NCI-H2107 treated with DMSO at 0.1 percent for 48 hours (cell line): Measurements from ENCODE around the gene METTL25.
"Not testable (repeated sequence)": the region's sequence is repeated elsewhere in the genome, so short reads cannot be mapped to it uniquely, and the experiment has no call there.

Source experiments
- DNase-seq: peaks from one replicate; lab custom pipeline; 2025; ENCODE audit not compliant: unreplicated experiment; lab: John Stamatoyannopoulos, UW

Gene METTL25

GRCh38 chr12:82358200-82359114 lies at the start of gene METTL25, which contains the start of gene CCDC59:
TSS of gene METTL25 (plus strand) at chr12:82358529. CDS start at chr12:82358566, 37 bp downstream.
TSS of gene CCDC59 (minus strand) at chr12:82358387. CDS start at chr12:82358376, 11 bp downstream.
- DNase-seq: peak; percentile 96

GRCh38 chr12:82314406-82314892 lies 43.9 kb upstream of the METTL25 start:
- DNase-seq: no peak

GRCh38 chr12:82319276-82319675 lies 39.1 kb upstream of the METTL25 start:
- DNase-seq: no peak

- DNase-seq: peak; percentile 32
Observed at GRCh38 chr12:82325540-82326336, 32.6 kb upstream of the METTL25 start.

GRCh38 chr12:82326905-82327503 lies 31.3 kb upstream of the METTL25 start:
- peak; percentile 54 for DNase-seq

- DNase-seq: no peak
Observed at GRCh38 chr12:82327861-82328260, 30.5 kb upstream of the METTL25 start.

- DNase-seq: peak; percentile 97
Observed at GRCh38 chr12:82329508-82329907, 28.8 kb upstream of the METTL25 start.

GRCh38 chr12:82350161-82350560 lies 8.2 kb upstream of the METTL25 start:
- DNase-seq: no peak

- no peak for DNase-seq
Observed at GRCh38 chr12:82351390-82351789, 6.9 kb upstream of the METTL25 start.

- DNase-seq: no peak
Observed at GRCh38 chr12:82357340-82357739, 989 bp upstream of the METTL25 start.

- DNase-seq: no peak
Observed at GRCh38 chr12:82357845-82358199, 507 bp upstream of the METTL25 start.

- DNase-seq: peak; percentile 66
Observed at GRCh38 chr12:82359115-82359478, 768 bp downstream of the METTL25 start.

GRCh38 chr12:82360834-82361233 lies 2.5 kb downstream of the METTL25 start:
- DNase-seq: not testable (repeated sequence)

GRCh38 chr12:82361461-82361915 lies 3.2 kb downstream of the METTL25 start:
- no peak for DNase-seq

- DNase-seq: no peak
Observed at GRCh38 chr12:82363990-82364389, 5.7 kb downstream of the METTL25 start.

- peak; percentile 14 for DNase-seq
Observed at GRCh38 chr12:82366197-82366596, 7.9 kb downstream of the METTL25 start.

GRCh38 chr12:82375201-82375600 lies 16.9 kb downstream of the METTL25 start:
- DNase-seq: no peak

GRCh38 chr12:82378997-82379396 lies 20.7 kb downstream of the METTL25 start:
- no peak for DNase-seq

GRCh38 chr12:82383930-82384552 lies 25.7 kb downstream of the METTL25 start:
- peak; percentile 83 for DNase-seq

GRCh38 chr12:82398879-82399278 lies 40.5 kb downstream of the METTL25 start:
- DNase-seq: no peak

GRCh38 chr12:82400819-82401218 lies 42.5 kb downstream of the METTL25 start:
- DNase-seq: no peak
